Hematopoietic multipotent progenitor cell treated with erythropoietin and hydrocortisone succinate and interleukin-3 and kit ligand, for 15 days (in vitro differentiated cells): ENCODE results near the gene TSC22D2.

ENCODE experiments used
- DNase-seq: peaks from one replicate; pipeline ENCODE4 v3.0.0-alpha.2; 2015; ENCODE audit warnings: low spot score

Gene TSC22D2

DNA sequence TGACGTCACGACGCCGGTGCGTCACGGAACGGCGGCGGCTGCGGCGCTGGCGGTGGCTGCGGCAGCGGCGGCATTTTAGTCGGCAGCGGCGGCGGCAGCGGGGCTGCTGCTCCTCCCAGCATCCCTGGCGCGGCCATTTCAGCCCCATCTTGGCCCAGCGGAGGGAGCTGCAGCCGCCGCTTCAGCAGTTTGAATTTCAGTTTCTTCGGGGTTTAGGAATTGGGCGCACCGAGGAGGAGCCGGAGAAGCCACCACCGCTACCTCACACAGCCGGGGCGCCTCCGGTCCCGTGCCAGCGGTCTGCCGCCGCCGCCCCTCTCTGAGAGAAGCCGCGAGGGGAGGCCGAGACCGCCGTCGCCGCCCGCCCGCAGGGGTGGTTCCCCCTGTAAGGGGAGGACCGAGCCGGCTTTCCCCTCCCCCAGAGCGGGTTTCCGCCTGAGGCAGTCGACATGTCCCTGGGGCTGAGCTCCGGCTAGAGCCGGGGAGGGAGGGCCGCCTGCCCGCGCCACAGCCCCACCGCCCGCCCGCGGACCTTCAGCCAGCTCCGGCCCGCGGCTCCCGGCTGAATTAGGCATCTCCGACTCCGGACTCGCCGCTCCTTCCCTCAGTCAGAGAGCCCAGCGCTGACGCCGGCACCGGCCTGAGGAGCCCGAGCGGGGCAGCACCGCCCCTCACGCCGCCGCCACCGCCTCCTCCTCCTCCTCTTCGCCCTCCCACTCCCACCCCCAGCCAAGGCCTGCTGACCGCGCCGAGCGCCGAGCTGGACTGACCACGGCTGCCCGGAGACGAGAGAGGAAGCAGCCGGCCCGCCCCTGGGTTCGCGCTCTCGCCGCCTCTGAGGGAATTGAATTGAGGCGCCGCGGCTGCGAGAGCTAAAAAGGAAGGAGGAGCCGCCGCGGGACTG, at the start of gene TSC22D2:
Gene TSC22D2 (plus strand): TSS at position 78 of the 904 bp plus-strand sequence. CDS start 1,053 bp downstream, outside the sequence.
- peak; percentile 93 for DNase-seq

DNA sequence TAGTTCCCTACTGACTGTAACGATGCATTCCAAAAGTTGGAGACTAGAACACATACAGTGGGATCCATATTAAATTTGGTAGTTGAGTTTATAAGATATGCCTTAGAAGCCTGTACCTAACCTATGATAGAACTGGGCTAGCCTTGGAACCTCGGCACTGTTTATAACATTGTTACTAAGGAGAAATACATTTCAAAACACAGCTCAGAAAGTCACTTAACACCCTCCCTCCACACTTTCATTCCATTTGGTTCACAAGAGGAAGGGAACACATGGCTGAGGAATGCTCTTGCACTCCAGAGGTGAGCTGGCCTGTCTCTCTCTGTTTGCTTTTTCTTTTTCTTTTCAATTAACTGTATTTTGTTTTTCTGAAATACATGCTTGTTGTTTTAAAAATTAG, 48.7 kb upstream of the TSC22D2 start:
- DNase-seq, result no peak

DNA sequence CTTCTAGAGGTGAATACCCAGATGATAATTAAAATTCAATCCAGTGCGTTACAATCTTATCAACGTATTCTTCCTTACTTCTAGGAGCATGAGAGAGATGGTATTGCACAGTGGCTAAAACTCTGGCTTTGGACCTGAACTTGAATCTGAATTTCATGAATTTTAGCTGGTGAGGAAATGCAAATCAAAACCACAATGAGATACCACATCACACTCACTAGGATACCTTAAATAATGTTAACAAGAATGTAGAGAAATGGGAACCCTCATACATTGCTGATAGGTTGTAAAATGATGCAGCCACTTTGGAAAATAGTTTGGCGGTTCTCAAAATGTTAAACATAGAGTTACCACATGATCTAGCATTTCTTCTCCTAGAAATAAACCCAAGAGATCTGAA, 47.1 kb upstream of the TSC22D2 start:
- DNase-seq, result no peak

DNA sequence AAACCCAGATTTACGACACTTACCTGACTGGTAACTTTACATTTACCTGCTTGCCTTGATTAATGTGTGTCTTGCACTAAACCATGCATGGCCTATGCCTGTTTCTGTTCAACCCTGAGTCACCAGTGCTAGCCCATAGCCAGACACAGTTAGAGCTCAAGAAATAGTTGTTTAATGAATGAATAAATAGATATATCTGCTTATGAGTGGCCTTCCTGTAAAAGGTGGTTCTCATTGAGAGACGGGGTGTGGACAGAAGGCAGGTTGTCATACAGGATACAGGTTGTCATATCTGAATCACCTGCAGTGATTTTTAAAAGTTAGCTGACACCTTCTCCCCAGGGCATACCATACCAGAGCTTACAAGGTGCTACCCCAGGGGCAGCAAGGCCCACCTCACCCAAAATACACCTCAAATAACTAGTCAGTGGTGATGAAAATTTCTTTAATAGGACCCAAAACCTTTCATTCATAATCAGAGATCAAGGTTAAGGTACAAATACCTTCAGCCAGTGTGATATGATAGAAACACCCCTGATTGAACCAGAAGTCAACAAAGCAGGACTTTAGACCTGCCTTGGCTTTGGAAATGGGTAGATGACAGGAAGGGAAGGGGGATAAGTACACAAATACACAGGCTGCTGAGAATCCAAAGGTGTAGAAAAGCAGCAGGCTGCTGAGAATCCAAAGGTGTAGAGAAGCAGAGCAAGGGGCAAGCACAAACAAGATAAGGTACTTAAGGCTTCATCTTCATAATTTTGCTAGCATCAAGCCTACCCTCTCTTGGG, 45.4 kb upstream of the TSC22D2 start:
- no peak for DNase-seq

DNA sequence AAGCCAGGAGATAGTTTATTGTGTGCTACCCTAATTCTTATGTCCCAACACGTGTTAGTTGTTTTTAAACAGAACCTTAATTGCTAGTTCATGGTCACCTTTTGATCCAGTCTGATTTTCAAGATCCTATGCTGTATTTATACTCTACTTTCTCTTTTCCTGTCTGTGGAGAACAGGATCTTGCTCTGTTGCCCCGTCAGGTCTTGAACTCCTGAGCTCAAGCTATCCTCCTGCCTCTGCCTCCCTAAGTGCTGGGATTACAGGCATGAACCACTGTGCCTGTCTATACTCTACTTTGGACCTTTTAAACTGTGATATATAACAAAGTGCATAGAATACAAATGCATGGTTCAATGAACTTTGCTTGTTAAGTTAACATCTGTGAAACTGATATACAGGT, 44.7 kb upstream of the TSC22D2 start:
- DNase-seq, result no peak

DNA sequence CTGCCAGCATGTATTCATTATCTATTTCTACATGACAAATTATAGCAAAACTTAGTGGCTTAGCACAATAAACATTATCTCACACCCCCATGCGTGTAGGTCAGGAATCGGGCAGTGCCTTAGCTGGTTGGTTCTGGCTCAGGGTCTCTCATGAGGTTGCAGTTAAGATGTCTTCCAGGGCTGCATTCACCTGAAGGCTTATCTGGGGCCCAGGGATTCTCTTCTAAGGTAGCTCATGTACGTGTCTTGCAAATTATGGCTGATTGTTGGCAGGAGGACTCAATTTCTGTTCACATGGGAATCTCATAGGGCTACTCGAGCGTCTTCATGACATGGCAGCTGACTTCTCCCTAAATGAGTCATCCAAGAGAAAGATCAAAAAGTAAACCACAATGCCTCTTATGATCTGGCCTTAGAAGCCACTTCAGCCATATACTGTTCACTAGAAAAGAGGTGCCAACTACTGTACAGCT, 42.9 kb upstream of the TSC22D2 start:
- DNase-seq, result no peak

DNA sequence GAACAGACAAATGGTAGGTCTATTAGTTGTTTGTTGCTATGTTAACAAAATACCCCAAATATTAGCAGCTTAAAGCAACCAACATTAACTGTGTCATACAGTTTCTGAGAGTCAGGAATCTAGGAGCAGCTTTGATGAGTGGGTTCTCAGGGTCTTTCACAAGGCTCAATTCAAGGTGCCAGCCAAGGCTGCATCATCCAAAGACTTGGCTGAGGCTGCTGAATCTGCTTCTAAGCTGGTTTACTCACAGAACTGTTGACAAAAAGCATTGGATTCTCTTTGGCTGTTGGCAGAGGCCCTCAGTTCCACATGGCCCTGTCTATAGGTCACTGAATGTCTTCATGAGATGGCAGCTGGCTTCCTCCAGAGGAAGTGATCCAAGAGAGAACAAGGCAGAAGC, 40.3 kb upstream of the TSC22D2 start:
- DNase-seq, result no peak

DNA sequence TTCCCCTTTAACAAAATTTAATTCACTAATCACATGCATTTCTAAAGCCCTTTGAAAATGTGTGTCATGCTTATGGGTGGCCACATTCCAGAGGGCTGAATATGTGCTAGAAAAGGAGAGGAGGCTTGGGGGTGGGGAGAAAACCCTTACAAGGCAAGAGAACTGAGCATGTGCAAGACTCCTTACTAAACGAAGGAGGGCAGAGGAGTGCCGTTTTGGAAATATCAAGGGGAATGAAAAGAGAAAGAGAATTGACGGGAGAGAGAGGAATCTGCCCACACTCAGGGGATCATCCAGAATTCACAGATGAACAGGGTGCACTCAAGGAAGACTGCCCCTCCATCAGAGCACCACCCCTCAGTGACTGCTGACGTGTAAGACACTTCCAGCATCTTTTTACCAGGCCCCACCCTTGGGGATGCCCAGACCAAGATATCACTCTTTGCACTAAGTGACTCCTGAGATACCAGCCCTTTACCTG, 37.9 kb upstream of the TSC22D2 start:
- no peak for DNase-seq

DNA sequence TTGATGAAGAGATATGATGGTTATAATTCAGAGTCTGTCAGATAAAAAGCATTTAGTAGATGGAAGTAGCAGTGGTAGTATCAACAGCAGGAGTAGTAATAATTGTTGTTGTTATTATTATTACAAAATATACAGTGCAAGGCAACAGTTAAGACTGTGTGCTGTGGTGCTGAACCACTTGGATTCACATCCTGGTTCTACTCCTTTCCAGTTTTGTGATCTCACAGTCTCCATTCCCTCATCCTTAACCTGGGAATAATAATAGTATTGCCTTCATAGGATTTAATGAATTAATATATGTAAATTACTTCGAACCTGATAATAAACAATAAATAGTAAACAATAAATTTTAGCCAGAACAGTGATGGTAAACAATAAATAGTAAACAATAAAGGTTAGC, 37.1 kb upstream of the TSC22D2 start:
- no peak for DNase-seq

DNA sequence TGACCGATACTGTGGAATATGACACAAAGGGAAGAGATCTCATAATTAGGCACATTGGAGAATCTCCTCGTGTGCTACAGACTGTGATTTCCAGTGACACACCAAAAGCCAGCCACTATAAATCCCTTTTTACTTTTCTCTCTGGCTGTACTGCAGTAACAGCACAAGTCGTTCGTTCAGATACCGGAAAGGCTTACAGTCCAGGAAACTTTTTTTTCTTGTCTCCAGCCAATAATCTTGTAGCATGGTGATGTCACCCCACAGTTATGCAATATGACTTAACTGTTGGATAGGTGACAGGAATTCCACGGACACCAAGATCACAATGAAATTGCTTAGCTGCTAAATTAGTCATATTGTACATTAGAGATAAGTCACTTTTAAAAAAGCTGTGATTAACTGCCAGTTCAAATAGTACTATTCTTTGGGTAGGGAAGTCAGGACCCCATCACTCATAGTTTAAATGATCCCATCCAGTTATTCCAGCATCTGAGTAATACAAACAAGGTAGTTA, 36.3 kb upstream of the TSC22D2 start:
- DNase-seq, result no peak

DNA sequence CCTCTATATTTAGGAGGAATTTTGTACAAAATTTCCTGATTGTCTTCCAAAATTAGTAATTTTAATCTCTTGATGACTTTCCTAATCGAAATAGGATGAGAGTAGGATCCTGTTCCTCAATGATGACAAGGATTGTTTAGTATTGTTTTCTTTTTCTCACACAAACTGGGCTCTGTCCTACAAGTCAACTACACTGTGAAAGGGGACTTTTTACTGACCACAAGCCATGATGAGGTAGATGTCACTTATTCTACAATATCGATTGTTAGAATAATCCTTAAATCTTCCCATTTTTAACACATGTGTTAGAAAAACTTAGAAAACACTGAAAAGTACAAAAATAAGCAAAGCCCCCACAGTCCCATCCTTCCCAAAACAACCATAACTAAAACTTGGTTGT, 35.8 kb upstream of the TSC22D2 start:
- DNase-seq, result no peak

DNA sequence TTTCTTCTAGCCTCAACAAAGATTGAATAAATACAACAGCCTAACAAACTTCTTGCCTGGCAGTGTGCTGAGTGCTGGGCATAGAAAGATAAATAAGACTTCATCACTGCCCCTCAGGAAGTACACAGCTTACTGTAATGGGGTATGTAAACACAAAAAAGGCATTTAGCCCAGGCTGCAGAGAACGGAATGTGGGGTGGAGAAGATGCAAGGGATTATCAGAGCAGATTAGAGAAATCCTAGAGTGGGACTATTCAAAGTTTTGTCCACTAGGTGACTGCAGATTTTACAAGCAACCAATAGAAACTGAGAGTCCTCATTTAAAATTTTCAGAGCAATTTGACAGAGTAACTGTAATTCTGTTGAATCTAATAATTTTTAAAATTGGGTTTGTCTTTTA, 35.4 kb upstream of the TSC22D2 start:
- DNase-seq, result no peak

DNA sequence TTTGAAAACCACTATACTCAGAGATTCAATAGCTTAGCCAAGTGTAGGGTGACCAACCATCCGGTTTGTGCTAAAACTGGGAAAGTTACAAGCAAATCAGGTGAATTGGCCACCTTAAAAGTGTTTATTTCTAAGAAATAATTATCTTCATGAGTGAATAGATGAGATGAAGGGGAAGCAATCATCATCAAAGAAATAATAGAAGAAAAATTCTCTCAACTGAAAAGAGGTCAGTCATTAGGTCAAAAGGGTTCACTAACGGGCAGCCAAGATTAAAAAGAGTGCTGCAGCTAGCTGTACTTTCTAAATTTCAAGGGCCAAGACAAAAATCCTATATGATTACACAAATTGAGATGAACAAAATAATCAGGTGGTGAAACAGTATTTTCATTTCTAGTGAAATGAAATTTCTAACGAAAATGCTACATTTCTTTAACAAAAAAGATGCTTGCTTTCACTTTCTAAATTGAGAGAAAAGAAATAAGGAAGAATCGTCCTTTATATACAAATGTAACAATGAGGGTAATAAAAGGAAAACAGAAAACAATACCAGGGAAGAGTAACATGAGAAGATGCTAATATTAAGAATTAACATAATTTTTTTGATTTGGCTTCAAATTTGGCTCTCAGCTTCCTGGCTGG, 34.7 kb upstream of the TSC22D2 start:
- no peak for DNase-seq

DNA sequence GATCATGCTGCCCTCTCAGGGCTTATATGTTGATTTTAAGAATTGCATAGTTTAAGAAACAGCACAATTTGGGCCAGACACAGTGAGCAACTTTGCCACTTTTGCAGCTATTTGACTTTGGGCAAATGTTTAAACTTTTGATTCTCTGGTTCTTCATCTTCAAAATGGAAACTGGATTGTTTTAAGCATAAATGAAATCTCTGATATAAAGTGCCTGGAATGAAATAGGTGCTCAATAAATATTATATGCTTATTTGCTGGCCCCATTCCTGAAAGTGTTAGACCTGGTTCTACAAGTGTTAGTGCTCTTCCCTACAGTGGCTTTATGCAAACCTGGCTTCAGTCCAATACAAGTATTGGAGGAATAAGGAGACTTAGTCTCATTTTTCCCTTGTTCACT, 33.1 kb upstream of the TSC22D2 start:
- DNase-seq, result no peak

DNA sequence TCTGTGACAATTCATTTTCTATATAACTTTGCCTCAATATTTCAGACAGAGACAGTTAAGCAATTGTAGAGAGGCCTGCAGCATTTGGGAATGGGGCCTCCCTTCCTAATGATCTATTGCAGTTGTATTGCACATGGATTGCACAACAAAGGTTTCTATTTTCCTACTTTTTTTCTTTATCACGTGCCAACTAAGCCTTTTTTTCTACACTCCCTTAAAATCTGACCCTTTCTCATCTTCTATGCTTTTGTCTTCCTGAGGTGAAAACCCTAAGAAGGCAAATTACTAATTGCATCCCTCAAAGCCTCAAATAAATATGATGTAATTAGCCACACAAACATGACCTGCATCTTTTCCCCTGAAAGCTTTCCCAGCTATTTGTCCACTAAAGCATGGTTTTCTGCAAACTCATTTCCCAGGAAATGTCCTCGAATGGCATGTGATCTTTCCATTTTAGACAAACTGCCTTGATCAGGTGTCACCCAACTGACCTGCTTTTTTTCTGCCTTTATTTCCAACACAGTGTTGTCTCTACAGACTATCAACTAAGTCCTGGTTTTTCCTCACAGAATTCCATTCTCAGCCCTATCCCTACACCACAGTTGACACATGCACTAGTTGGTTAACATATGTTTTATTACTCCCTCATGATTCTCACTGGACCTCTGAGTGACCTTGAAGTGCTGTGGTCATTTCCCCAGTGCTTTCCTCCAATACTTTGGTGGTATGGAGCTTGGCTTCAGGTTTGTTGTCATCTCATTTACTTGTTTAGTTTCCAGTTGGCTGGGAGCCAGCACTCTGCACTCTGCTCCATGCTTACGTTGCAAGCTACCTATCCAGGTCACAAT, 31.9 kb upstream of the TSC22D2 start:
- peak; percentile 16 for DNase-seq

DNA sequence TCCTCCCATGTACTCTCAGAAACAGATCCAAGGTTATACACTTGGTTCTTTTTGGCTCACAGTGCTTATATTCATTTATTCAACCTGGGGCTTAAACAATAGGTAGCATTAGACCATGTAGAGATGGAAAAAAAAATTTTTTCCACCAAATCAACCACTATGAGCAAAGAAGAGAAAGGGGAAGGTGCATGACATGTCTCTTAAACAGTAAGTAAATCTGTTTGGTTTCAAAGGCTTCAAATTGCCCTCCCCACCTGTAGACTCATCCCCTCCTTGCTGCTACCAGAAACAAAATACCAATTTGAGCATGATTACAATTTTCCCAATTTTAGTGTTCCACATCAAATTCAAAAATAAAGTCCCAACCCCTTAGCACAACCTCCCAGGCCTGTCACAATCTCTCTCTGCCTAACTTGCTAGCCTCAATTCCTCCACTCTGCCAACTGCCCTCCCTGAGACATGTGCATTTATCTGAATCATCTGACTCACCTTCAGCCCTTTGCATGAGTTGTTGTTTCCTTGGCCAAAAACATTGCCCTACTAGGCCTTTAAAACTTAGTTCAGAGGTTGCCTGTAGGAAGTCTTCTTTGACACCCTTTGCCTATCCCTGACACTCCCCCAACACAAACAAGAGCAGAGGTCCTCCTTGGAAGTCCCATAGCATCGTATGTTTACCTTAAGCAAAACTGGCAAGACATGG, 30.3 kb upstream of the TSC22D2 start:
- no peak for DNase-seq

DNA sequence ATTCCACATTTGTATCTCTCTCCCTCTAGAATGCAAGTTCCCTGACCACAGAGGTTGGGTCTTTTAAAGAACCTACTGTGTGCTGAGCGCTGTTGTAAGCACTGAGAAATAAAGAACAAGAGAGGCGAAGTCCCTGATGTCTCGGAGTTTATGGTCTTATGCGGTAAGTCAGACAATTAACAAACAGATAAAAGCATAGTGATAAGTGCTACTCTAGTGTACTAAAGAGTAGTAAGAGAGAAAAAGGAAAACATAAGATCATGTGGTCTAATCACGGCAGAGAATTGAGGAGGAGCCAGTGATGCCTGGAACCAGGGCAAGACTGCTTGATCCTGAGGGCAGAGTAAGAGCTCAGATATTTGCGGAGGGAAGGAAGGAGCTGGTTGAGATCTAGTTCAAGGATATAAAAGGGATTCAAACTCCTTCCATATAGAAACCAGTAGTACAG, 29.8 kb upstream of the TSC22D2 start:
- DNase-seq, result no peak

DNA sequence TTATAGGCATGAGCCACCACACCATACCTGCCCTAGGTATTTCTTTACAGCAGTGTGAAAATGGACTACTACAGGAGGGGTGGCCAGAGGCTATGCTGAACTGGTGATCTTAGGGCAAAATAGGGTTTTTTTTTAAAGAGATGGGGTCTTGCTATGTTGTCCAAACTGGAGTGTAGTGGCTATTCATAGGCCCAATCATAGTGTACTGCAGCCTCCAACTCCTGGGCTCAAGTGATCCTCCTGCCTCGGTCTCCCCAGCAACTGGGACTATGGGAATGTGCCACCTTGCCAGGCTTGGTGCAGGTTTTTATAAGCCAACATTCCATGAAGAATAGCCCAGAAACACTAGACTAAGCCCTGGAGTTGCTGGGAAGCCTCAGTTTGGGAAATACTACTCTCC, 28.6 kb upstream of the TSC22D2 start:
- no peak for DNase-seq

DNA sequence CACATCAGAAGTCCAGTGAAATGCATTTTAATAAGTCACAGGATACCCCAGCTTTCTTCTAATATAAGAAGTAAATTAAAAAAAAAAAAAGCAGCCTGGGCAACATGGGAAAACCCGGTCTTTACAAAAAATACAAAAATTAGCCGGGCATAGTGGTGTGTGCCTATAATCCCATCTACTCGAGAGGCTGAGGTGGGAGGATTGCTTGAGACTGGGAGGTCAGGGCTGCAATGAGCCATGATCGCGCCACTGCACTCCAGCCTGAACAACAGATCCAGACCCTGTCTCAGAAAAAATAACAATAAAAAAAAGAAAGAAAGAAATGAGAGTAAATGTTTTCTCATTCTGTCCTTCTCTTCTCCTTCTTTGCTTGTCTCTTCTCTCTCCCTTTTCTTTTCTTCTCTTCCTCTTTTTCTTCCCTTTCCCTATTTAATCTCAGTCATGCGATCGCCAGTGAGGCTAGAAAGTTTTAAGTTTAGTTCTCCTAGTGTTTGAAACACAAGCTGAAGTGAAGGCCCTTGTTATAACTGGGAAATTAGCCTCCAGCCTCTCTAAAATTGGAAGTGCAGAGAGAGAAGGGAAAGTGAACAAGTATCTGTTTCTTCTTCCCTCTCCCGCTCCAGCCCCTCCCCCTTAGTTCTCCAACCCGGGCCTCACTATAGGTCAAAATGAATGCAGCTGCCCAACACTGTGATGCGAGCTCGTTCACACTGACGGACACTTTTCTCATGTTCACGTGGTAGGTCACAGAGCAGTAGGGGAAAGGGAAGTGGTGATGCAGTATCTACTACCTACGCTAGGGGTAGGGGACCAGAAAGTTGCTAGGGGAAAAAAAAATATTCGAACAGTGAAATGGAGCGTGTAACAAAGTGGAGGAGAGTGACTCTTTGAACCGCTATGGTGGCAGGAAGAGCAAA, 23.5 kb upstream of the TSC22D2 start:
- no peak for DNase-seq
